Gastroesophageal sphincter (tissue), 4 donors: Measurements from ENCODE around the gene C11orf58. TPM values are rescaled to one million over a fixed set of nuclear protein-coding genes. Genes with fewer than 3 reads are reported as not detected.

ENCODE experiments used
- ATAC-seq: fragments of 150-250 bp; one replicate; pipeline ENCODE4 v1.9.1; 2016; ENCODE audit warnings: mild to moderate bottlenecking, moderate library complexity
- H3K27ac ChIP-seq, 4 donors: fragments of 200-600 bp; sonication (generic) in 3 of 4; 1 replicate in 3 of 4; 2 replicates in 1 of 4; pipeline ENCODE4 v1.5.1; 2016 to 2019
- H3K27me3 ChIP-seq: fragments of 200-600 bp; sonication (generic); one replicate; pipeline ENCODE4 v1.5.1; 2019
- H3K36me3 ChIP-seq, 2 donors: fragments of 200-600 bp; sonication (generic); one replicate each; pipeline ENCODE4 v1.5.1; 2019; ENCODE audit warnings: control low read depth in 1 of 2
- H3K4me1 ChIP-seq, 3 donors: fragments of 200-600 bp; sonication (generic); 1 replicate in 2 of 3; 2 replicates in 1 of 3; pipeline ENCODE4 v1.5.1; 2016 to 2019; ENCODE audit warnings: control low read depth in 2 of 3
- H3K4me3 ChIP-seq, 2 donors: fragments of 200-600 bp; sonication (generic); one replicate each; pipeline ENCODE4 v1.5.1; 2019; ENCODE audit warnings: mild to moderate bottlenecking in 1 of 2, moderate library complexity in 1 of 2
- H3K9me3 ChIP-seq, 3 donors: fragments of 200-600 bp; sonication (generic); one replicate each; pipeline ENCODE4 v1.5.1; 2017 to 2019; ENCODE audit warnings: control low read depth in 2 of 3
- CTCF ChIP-seq, 4 experiments: fragments of 200-600 bp in 2 of 4; fragments of 450-650 bp in 2 of 4; sonication (generic) in 1 of 4; IDR thresholded peaks; one replicate each; pipeline ENCODE4 v1.5.1; 2017 to 2019; ENCODE audit warnings: antibody characterized with exemption in 4 of 4, mild to moderate bottlenecking in 2 of 4, moderate library complexity in 2 of 4
- EP300 ChIP-seq: sonication (generic); formaldehyde crosslinking; IDR thresholded peaks from one replicate; pipeline ENCODE4 v1.6.1; 2017; ENCODE audit warnings: antibody characterized with exemption, mild to moderate bottlenecking
- POLR2A ChIP-seq, 2 donors: fragments of 450-650 bp; IDR thresholded peaks; one replicate each; pipeline ENCODE4 v1.6.1; 2017; ENCODE audit warnings: antibody characterized with exemption in 2 of 2, mild to moderate bottlenecking in 2 of 2, moderate library complexity in 1 of 2
- POLR2AphosphoS5 ChIP-seq: sonication (generic); formaldehyde crosslinking; IDR thresholded peaks from one replicate; pipeline ENCODE4 v1.6.1; 2017; ENCODE audit warnings: antibody characterized with exemption
- WGBS, 2 donors: methylation state at CpG; one replicate each; pipeline ENCODE4 v1.1.5; 2018; ENCODE audit warnings: low coverage in 1 of 2; 5-methylcytosine and 5-hydroxymethylcytosine counted together
- total RNA-seq, 4 donors: library from RNA; depleted of rRNA; stranded (reverse); fragments of >200 nt; gene quantifications; one replicate each; pipeline ENCODE4 v1.1.0, GENCODE V29; 2016

Gene C11orf58
- total RNA-seq, 4 donors from 2014 or later = 150 to 188 (median 175) TPM

- Histone ChIP-seq H3K4me3 (no peak overlapping the region), H3K9me3 (no peaks in the 10 kb centered on the region), H3K36me3 (peaks cover 0 to 14% of the 10 kb centered on the region in 2 donors), H3K27ac (no peak overlapping the region), H3K27me3 (no peaks in the 10 kb centered on the region), H3K4me1 (peaks cover 0 to 7% (median 0%) of the 10 kb centered on the region in 3 donors)
- no peak for ATAC-seq
- no peak for TF ChIP-seq POLR2AphosphoS5
- no peak for TF ChIP-seq CTCF (IDR thresholded peaks at IDR 0.05)
- no peak for TF ChIP-seq EP300
- no peak for TF ChIP-seq POLR2A (IDR thresholded peaks at IDR 0.05)
- 93 to 100% methylated on average over 1 to 3 of the region's 3 CpGs for WGBS, 2 donors
Observed at GRCh38 chr11:16777613-16777975, 39.1 kb downstream of the C11orf58 start.

- Histone ChIP-seq H3K9me3 (no peaks in the 10 kb centered on the region), H3K27me3 (no peaks in the 10 kb centered on the region), H3K36me3 (peaks cover 0 to 21% of the 10 kb centered on the region in 2 donors), H3K27ac (no peak overlapping the region), H3K4me1 (peaks cover 0 to 7% (median 0%) of the 10 kb centered on the region in 3 donors), H3K4me3 (no peak overlapping the region)
- 98% methylated on average over 5 of the region's 6 CpGs; no CpG with 5 or more reads in 1 of the 2 donors for WGBS, 2 donors
- TF ChIP-seq EP300 (no peak), POLR2AphosphoS5 (no peak), POLR2A (IDR thresholded peaks at IDR 0.05) (no peak), CTCF (IDR thresholded peaks at IDR 0.05) (no peak)
- ATAC-seq = no peak
Observed at GRCh38 chr11:16778286-16778685, 39.8 kb downstream of the C11orf58 start.

- 100% methylated on average over 1 of the region's 8 CpGs; no CpG with 5 or more reads in 1 of the 2 donors for WGBS, 2 donors
- Histone ChIP-seq H3K27ac (no peak overlapping the region), H3K9me3 (no peaks in the 10 kb centered on the region), H3K27me3 (no peaks in the 10 kb centered on the region), H3K36me3 (peaks cover 0 to 23% of the 10 kb centered on the region in 2 donors), H3K4me3 (no peak overlapping the region), H3K4me1 (peaks cover 0 to 7% (median 0%) of the 10 kb centered on the region in 3 donors)
- ATAC-seq = no peak
- no peak for TF ChIP-seq POLR2A (IDR thresholded peaks at IDR 0.05)
- TF ChIP-seq POLR2AphosphoS5 = no peak
- no peak for TF ChIP-seq CTCF (IDR thresholded peaks at IDR 0.05)
- TF ChIP-seq EP300 = no peak
Observed at GRCh38 chr11:16778876-16779275, 40.4 kb downstream of the C11orf58 start.

- TF ChIP-seq POLR2A (IDR thresholded peaks at IDR 0.05) = no peak
- TF ChIP-seq CTCF (IDR thresholded peaks at IDR 0.05) = no peak
- no peak for TF ChIP-seq POLR2AphosphoS5
- TF ChIP-seq EP300 = no peak
- peak; percentile 39 for ATAC-seq
- Histone ChIP-seq H3K27me3 (no peaks in the 10 kb centered on the region), H3K36me3 (peaks cover 0 to 23% of the 10 kb centered on the region in 2 donors), H3K4me1 (peaks cover 0 to 7% (median 0%) of the 10 kb centered on the region in 3 donors), H3K27ac (no peak overlapping the region), H3K9me3 (no peaks in the 10 kb centered on the region), H3K4me3 (no peak overlapping the region)
- 50 to 67% methylated on average over 1 to 2 of the region's 8 CpGs for whole genome bisulfite sequencing, 2 donors
Observed at GRCh38 chr11:16779436-16779835, 41.0 kb downstream of the C11orf58 start.

- H3K9me3 ChIP-seq = no peaks in the 10 kb centered on the region
- H3K27me3 ChIP-seq = no peaks in the 10 kb centered on the region
- TF ChIP-seq CTCF (IDR thresholded peaks at IDR 0.05) = no peak
- no peak overlapping the region for H3K27ac ChIP-seq
- peaks cover 0 to 7% (median 0%) of the 10 kb centered on the region in 3 donors for H3K4me1 ChIP-seq
- 100% methylated on average over 1 to 2 of the region's 2 CpGs for WGBS, 2 donors
- no peak overlapping the region for H3K4me3 ChIP-seq
- H3K36me3 ChIP-seq = peaks cover 0 to 23% of the 10 kb centered on the region in 2 donors
- ATAC-seq = no peak
Observed at GRCh38 chr11:16780146-16780545, 41.7 kb downstream of the C11orf58 start.
